ENCODE data around the gene USP40.

Gene USP40

DNA sequence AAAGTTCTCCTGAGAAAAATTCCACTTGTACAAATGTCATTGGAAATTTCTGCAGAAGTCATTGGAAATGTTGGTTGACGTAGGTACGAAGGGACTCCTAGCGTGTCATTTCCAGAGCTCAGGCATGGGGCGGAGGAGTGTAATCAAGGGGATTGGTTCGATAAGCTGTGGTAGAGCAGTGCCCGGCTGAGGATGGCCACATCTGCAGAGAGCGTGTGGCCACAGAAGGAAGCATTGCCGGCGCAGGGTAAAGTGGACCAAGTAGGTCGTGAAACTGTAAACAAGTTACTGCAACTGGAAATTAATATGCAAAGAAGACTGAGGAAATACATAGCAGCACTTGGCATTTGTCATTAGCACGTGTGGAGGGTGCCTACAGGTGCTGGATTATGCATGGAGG lies 110.5 kb downstream of the USP40 start:
- DNase-seq = no peak

DNA sequence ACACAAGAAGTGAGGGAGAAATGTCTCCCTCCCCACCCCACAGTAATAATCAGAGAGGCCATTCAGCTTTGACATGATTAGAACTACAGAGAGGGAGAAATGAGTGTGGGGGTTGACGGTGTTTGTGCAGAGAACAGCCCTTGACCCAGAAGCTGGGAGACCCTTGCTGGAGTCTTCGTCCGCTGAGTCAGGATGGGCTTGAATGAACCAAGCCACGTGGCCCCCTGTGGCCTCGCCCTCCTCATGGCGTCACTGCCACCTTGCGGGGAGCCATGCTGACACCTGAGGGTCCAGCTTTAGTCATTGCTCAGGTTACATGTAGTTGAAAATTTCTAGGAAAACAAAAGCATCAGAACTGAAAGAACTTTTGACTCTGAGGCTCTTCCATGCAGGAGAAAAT lies 111.1 kb downstream of the USP40 start:
- no peak for DNase-seq

DNA sequence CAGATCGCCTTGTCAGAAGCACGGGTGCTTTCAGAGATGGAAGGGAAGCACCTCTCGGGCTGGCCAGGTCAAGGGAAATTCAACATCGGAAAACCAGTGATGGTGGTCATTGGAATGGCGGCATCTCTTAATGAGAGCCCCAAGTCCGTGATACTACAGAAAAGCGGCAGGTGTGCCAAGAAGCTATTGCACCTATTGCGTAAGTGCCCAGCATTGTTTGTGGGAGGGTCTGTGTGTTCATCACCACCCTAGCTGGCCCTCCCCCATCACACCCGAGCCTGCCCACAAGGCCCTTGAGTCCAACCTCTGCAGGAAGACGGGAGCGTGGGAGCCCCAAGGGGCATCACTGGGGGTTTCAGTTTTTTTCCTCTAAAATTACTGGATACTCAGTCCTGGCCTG lies 111.6 kb downstream of the USP40 start:
- no peak for DNase-seq

DNA sequence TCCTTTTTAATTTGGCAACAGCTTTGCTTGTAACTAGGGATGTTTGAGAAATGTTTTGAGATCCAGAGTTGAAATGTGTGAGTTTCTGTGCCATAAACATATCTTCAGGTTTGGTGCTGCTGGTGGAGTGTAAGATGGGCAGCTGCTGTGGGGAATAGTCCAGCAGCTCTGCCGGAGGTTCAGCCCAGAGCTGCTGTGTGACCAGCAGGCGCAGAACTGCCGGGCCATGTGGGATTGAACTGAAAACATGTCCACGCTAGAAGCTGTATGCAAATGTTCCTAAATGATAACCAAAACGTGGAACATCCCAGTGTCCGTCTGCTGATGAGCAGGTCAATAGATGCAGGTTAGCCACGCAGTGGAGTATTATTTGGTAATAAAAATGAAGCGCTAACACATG lies 112.7 kb downstream of the USP40 start:
- no peak for DNase-seq

DNA sequence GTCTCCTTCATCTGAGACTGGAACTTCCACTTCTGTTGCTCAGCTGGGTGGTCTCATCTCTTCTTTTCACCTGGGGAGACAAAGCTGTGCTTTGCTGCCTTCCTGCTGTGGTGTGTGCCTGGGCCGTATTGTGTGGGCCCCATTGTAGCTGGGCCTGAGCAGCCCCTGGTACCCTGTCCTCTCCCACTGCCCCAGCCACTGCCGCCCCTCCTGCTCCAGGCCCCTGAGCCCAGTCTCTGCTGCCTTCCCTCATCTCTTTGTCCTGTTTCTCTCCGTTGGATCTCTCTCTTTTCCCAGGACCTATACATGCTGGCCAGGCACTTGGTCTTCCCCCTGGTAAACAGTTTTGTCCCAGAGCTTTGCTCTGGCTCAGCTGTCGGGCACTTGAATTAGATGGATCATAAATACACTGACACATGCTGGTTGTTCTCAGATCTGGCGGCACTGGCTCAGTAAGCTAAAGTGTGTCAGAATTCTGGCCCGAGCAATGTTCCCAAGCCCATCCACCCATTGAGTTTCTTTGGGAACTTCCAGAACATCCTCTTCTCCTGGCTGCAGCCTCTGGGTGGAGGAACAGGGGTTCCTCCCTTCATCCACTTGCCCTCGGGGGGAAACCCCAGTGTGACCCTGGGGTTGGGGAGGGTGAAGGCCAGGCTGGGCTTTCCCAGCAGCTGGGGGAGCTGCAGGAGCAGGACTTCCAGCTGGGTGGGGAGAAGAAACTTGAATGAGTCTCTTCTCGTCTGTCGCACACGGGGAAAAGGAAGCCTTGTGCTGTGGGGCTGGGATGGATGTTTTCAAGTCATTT lies 113.3 kb downstream of the USP40 start:
- no peak for DNase-seq

DNA sequence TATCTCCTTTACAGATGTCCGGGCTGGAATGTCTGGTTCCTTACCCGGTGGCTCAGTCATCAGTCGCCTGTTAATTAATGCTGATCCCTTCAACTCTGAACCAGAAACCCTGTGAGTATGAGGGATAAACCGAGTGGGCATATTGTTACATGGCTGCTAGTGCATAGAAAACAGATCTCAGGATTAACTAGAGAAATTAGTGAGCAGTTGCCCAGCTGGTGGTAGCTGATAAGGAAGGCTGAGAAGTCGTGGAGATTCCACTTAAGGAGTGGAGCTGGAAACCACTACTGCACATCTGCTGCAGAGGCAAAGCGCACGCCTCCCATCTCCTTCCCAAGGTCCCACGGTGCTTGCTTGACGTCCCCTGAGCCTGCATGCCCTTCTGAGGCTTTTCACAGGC lies 114.6 kb downstream of the USP40 start:
- no peak for DNase-seq

DNA sequence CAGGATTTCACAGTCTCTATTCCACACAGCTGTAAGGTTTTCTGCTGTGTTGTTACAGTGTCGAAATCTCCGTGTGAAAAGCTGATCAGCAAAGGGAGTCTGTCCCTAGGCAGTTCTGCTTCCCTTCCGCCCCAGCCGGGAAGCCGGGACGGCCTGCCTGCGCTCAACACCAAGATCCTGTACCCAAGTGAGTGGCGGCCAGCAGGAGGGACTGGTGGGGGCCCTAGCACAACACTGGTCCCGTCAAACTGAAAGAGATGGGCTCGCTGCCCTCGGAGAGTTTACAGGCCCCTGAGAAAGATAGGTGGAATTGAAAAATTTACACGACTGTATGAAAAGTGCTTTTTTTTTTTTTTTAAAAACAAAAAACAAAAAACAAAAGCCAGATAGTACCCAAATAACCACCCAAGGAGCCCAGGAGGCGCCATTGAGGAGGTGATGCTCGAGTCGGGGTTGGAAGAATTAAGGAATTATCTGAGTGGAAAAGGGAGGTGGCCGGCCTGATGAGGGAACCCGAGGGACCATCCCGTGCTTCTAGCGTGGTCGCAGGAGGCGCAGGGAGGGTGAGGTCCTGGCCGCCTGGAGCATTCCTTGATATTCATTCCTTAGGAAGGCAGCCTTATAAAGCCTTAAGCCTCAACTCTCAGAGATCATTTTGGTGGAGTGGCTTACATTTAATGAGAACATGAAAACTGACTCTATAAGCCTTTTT lies 115.6 kb downstream of the USP40 start:
- no peak for DNase-seq

DNA sequence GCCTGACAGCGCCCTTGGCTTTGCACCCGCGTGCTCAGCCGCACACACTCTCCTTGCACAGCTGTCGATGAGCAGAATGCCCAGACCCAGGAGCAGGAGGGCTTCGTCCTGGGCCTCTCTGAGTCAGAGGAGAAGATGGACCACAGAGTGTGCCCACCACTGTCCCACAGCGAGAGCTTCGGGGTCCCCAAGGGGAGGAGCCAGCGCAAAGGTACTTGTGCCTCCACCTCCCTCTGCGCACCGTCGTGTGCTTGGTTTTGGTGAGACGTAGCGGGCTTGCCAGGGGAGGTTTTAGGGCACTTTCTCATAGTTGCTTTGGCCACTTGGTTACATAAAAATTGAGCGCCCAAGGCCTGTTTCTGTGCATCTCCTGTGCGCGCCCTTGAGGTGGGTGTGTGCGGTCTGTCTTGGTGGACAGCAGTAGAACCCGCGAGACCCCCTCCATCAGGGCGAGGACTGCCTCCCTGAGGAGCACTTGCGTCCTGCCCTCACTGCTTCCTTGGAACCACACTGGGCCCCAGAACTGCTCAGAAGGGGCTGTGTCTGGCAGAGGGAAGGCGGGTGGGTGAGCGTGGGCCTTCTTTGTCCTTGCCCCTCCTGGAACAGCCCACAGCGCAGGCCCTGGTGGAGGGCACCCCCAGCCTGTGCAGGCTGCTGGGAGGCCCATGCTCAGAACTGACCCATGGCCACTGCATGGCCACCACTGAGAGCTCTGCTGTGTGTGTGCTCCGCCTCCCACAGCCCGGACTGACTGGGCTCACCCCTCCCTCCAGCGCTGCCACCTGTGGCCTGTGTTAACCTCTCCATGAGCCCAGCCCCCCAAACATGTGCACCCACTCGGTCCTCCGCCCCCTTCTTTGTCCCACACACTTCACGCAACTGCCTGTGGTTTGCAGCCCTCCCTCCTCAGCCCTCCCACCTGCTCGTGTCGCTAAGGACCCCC lies 116.4 kb downstream of the USP40 start:
- DNase-seq = no peak

DNA sequence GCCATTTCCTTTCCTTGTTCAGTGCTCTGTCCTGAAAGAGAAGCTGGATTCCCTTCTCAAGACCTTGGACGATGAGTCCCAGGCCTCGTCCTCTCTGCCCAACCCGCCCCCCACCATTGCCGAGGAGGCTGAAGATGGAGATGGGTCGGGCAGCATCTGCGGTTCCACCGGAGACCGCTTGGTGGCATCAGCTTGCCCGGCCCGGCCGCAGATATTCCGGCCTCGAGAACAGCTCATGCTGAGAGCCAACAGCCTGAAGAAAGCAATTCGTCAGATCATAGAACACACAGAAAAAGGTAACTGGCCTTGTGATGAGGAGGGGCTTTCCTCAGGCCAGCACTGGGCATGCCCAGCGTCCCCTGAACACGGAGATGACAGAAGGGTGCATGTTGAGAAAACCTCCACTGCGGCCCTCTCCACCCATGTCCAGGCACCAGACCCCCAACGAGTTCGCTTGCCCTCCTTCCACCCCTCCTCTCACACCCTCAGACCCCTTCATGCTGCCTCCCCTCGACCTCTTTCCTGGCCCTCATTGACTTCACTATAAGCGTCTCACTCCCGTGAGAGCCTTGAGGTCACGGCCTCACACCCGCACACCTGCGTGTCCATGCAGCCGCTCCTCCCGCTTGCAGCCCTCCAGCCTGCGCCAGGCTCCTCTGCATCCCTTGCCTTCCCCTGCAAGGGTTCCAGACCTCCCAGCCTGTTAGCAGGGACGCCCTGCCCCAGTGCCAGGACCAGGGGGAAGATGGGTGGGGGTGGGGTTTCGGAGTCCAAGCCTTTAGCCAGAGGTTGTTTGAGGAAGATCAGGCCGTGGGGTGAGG lies 117.3 kb downstream of the USP40 start:
- DNase-seq = peak; percentile 22

DNA sequence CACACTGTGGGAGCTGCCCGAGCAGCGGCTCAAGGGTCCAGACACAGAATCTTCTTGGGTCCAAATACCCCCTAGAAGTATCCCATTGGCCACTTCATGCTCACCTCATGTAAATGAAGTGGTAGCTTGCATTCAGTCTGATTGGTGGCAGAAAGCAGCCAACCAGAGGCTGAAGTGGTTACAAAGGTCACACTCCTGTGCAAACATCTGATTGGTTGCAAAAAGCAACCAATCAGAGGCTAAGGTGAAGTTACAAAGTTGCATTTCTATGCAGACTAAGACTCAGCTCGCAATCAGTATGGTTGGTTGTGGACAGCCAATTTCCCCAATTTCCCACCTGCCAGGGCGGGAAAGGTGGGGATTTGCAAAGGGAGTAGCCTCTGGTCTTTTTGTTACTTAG lies 118.0 kb downstream of the USP40 start:
- no peak for DNase-seq

DNA sequence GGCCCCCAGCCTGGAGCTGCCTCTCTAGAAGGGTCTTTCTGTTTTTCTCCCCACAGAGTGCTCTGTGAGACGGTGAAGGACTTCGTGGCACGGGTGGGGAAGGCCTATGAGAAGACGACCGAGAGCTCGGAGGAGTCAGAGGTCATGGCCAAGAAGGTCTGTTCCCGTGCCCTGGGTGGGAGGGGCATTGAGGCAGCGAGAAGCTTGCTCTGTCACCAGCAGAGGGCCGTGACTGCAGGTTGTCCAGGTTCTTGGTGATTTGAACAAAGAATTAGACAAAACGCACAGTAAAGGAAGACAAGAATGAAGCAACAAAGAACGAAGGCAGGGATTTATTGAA lies 118.4 kb downstream of the USP40 start:
- no peak for DNase-seq

DNA sequence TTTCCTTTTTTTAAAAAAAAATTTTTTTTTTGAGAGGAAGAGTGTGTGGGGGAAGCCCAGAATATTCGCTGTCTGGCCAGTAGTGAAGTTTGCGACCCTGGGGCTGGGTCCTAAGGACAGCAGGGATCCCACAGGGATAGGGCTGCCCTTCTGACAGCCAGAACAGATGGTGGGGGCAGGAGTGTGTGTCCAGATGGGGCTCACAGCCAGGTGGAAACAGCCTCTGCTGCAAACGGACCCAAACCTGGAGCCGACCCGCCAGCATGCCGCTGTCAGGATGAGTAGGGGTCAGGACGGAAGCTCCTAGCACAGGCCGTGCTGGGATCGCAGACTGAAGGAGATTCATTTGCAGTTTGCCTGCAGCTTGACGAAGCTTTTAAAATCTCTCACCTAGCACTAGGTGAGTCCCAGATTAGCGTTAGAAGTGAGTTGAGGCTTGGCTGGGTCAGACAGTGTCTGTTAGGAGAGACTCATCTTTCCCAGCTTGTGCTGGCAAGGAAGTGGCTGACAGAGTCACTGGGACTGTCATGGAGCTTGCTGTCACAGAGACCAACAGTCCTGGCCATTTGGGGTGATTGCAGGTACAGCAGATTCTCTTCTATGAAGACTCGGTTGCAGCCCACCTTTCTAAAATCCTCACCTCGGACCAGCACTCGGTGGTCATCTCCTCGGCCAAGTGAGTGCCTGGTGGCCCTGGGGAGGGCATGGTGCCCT lies 118.9 kb downstream of the USP40 start:
- DNase-seq = no peak

DNA sequence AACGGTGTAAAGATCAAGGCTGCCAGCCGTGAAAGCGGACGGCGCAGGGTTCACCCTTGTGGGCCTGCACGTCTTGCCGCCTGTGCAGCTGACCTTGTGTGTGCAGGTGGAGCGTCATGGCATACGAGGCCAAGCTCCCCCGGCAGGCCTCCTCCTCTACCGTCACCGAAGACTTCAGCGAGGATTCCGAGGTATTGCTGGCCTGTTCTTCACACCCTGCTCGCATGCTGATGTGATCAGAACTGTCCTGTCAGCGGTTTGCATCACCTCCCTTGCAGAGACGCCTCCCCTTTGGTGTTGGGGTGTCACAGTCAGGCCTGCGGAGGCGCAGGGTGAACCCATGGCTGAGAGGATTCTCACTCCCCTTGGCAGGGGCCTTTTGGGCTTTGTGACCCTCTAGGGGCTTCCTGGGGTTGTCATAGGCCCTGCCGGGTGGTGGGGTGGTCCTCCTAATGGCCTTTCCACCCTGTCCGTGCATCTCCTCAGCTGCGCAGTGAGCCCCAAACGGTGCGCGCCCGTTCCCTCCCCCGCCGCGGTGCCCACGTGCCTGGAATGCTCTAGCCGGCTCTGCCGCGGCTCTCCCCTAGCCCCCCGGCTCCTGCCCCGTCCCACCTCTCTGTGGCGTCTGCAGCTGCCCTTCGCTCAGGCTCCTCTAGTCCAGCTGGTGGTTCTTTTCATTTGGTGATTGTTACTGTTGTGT lies 119.8 kb downstream of the USP40 start:
- DNase-seq = no peak

DNA sequence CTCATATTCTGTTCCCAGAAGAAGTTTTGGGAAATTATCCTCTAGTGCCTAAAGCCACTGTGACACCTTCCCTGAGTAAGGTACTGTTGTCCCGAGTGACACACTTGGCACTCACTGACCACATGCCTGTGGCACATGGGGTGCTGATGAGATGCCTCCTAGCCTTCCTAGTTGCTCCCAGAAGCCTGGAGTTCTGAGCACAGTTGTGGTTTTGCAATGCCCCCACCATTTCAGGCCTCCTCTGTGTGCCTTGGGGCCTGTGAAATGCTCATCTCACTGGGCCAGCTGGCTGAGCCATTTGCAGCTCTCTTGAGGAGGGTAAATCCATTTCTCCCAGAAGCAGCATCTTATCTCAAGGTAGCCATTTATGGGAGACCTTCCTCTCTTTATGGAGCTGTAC lies 120.5 kb downstream of the USP40 start:
- DNase-seq = no peak

DNA sequence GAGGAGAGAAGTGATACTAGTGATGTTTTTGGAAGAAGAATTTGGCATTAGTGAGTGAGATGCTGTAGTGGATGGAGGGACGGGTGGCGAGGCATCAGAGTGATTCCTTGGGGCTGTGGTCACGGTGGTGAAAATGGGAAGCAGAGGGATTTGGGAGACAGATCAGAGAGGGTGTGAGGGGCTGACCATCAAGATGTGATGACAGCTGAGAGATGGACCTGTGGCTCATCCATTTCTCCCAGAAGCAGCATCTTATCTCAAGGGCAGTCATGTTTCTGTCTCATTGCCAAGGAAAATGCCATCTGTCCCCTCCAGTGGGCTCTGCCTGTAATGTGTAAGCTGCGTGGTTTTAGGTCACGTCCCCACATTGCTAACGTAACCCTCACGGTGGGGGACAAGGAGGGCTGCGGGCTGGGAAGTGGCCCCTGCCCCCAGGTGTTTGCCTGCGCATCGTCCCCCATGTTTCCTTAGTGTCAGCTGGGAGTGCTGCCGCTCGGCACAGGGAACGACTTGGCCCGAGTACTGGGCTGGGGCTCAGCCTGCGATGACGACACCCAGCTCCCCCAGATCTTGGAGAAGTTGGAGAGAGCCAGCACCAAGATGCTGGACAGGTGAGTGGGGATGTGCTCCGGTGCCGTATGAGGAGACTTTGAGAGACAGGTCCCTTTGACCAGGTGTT lies 121.3 kb downstream of the USP40 start:
- no peak for DNase-seq

DNA sequence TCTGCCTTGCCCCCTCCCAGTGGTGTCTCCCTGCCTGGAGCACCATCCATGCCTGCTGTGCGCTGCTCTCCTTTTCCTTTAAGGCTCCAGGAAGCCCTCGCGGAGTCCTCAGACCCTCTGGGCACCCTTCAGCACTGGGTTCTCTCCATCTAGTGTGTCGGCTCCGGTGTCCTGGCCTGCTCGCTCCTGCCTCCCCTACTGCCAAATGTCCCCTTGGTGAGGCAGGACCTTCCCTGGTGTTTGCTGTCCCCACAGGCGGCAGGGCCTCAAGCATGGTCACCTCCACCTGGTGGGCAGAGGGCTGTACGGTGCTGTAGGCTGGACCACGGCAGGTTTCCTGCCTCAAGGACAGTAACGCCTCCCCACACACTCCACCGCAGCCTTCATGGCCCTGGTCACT lies 122.1 kb downstream of the USP40 start:
- DNase-seq = no peak

DNA sequence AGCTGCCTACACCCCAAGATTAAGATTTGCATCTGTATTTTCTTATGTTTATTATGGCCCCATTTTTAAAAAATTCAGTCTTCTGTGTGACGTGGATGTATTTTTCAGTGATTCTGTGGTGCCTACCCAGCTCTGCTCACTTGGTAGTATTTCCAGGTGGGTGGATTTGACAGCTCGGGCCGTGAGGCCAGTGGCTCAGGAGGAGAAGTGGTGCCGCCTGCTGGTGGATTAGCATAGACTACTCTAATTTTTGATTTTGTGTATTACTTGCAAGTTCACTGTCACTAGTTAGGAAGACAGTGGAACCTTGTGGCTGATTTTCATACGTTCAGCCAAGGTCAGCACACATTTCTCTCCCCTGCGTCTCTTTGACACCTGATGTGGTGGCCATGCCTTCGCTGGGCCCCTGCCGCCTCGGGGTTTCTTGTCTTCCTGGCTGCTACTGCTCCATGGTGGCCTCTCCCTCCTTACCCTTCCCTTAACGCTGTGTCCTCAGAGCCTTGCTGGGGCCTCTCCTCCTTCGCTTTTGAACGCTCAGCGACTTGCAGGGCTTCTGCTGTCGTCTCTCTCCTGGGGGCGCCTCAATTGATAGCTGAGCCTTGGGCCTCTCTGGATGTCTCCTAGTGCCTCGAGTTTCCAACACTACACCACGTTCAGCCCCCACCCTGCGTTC lies 122.9 kb downstream of the USP40 start:
- peak; percentile 41 for DNase-seq

DNA sequence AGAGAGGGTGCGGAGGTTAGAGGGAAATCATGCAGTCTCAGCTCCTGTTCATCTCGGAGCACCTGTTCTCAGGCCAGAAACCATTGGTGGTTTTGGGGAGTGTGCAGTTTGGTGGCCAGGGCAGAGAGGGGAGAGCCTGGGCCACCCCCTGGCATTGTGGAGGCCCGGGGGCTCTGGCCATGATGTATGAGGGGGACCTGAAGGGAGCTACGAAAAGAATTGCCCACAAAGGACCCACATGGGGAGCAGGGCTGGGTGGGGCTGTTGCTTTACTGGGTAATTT lies 124.6 kb downstream of the USP40 start:
- no peak for DNase-seq

DNA sequence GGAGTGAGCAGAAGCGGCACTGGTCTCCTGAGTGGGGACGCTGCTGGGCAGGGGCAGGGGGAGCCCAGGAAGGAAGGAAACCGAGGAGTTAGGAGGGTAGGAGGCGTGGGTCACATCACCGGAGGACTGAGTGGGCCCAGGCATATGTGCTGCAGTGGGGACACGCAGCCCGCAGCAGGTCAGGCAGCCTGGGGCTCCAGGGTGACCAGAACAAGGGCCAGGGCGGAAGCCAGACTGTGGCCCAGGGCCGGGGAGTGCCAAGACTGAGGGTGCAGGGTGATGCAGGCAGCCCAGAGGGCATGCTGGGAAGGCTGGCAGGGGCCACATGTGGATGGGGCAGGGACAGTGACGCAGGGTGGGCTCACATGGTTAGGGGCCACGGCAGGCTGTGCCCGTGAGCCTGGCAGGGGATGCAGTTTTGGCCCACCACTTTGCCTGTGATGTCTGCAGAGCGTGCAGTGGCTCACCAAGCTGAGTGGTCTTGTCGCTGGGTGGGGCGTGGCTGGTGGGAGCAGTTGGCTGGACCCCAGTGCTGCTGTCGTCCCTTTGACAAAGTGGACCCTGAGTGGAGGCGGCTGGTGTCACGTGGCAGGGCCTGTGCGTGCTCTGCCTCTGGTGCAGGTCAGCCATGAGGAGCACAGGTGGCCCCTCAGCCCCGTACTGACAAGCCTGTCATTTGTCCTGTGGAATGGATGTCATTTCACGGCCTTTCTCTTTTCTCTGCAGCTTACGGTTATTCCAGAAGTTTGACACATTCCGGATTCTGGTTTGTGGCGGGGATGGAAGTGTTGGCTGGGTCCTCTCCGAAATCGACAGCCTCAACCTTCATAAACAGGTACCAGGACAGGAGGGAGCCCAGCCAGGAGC lies 125.2 kb downstream of the USP40 start:
- no peak for DNase-seq
